SK-N-DZ (cell line): Measurements from ENCODE around the gene L3MBTL4.
"Not testable (repeated sequence)": the region's sequence is repeated elsewhere in the genome, so short reads cannot be mapped to it uniquely, and the experiment has no call there.

ENCODE experiments used
- DNase-seq: peaks from one replicate; pipeline ENCODE4 v3.0.0-alpha.2; 2015; ENCODE audit warnings: low spot score

L3MBTL4 gene

GRCh38 chr18:6111726-6112125, 303.0 kb downstream of the L3MBTL4 start:
- no peak for DNase-seq

GRCh38 chr18:6109743-6110142, 305.0 kb downstream of the L3MBTL4 start:
- no peak for DNase-seq

- DNase-seq, result no peak
Observed at GRCh38 chr18:6107794-6108193, 306.9 kb downstream of the L3MBTL4 start.

- DNase-seq, result no peak
Observed at GRCh38 chr18:6106091-6106685, 308.5 kb downstream of the L3MBTL4 start.

GRCh38 chr18:6103741-6104140, 311.0 kb downstream of the L3MBTL4 start:
- DNase-seq, result no peak

GRCh38 chr18:6096730-6097129, 318.0 kb downstream of the L3MBTL4 start:
- no peak for DNase-seq

- no peak for DNase-seq
Observed at GRCh38 chr18:6088432-6088831, 326.3 kb downstream of the L3MBTL4 start.

- no peak for DNase-seq
Observed at GRCh38 chr18:6086731-6087130, 328.0 kb downstream of the L3MBTL4 start.

- no peak for DNase-seq
Observed at GRCh38 chr18:6079406-6079805, 335.3 kb downstream of the L3MBTL4 start.

GRCh38 chr18:6078877-6079276, 335.8 kb downstream of the L3MBTL4 start:
- no peak for DNase-seq

GRCh38 chr18:6072423-6072822, 342.3 kb downstream of the L3MBTL4 start:
- not testable (repeated sequence) for DNase-seq

GRCh38 chr18:6069539-6069938, 345.2 kb downstream of the L3MBTL4 start:
- DNase-seq, result no peak

GRCh38 chr18:6069103-6069502, 345.6 kb downstream of the L3MBTL4 start:
- DNase-seq, result no peak

- DNase-seq, result no peak
Observed at GRCh38 chr18:6060149-6060548, 354.6 kb downstream of the L3MBTL4 start.

GRCh38 chr18:6059551-6059950, 355.2 kb downstream of the L3MBTL4 start:
- DNase-seq, result no peak

GRCh38 chr18:6058941-6059340, 355.8 kb downstream of the L3MBTL4 start:
- peak; percentile 23 for DNase-seq

GRCh38 chr18:6057604-6058003, 357.1 kb downstream of the L3MBTL4 start:
- DNase-seq, result no peak

GRCh38 chr18:6056171-6056910, 358.4 kb downstream of the L3MBTL4 start:
- no peak for DNase-seq

GRCh38 chr18:6055711-6056110, 359.0 kb downstream of the L3MBTL4 start:
- DNase-seq, result no peak

- DNase-seq, result no peak
Observed at GRCh38 chr18:6054256-6054842, 360.4 kb downstream of the L3MBTL4 start.

GRCh38 chr18:6052449-6052913, 362.2 kb downstream of the L3MBTL4 start:
- no peak for DNase-seq

GRCh38 chr18:6047596-6047995, 367.1 kb downstream of the L3MBTL4 start:
- not testable (repeated sequence) for DNase-seq

- DNase-seq, result no peak
Observed at GRCh38 chr18:6044773-6045172, 369.9 kb downstream of the L3MBTL4 start.
